H1 (cell line): ENCODE measurements around the gene KCNC1. TPM values are rescaled to one million over a fixed set of nuclear protein-coding genes. Genes with fewer than 3 reads are reported as not detected.

ENCODE experiments used
- CTCF ChIA-PET: fragments of 300-600 bp; sonication (Branson Sonifier 250); formaldehyde crosslinking; loops from one replicate; lab custom pipeline; 2021; ENCODE audit not compliant: partially characterized antibody; lab: Charles Lee
- POLR2A ChIA-PET: fragments of 300-600 bp; sonication (Branson Sonifier 250); formaldehyde crosslinking; loops from one replicate; lab custom pipeline; 2021; ENCODE audit warnings: inconsistent platforms; ENCODE audit not compliant: partially characterized antibody; lab: Charles Lee
- DNase-seq, 2 experiments: peaks; one replicate each; pipeline versions ENCODE4 v3.0.0 to v3.0.0-alpha.2; 2010 to 2022; ENCODE audit warnings: low spot score in 2 of 2, low read depth in 1 of 2, mixed read lengths in 1 of 2
- FAIRE-seq: peaks from 2 replicates; lab custom pipeline; 2011; peaks lifted over from hg19 to GRCh38; lab: Jason Lieb, UNC
- H2AFZ ChIP-seq: 2 replicates; pipeline ENCODE4 v1.8.1; 2012; ENCODE audit warnings: low read length, inconsistent platforms
- H2AK5ac ChIP-seq: 2 replicates; pipeline ENCODE4 v1.6.1; 2013; ENCODE audit warnings: low read depth, low read length
- H2BK120ac ChIP-seq: replicated peaks from 2 replicates; pipeline ENCODE3; 2013; ENCODE audit warnings: low read depth, low read length, inconsistent platforms
- H2BK12ac ChIP-seq: 2 replicates; pipeline ENCODE4 v1.6.1; 2013; ENCODE audit warnings: low read depth, low read length
- H2BK15ac ChIP-seq: 2 replicates; pipeline ENCODE4 v1.6.1; 2013; ENCODE audit warnings: low read length
- H2BK20ac ChIP-seq: 2 replicates; pipeline ENCODE4 v1.6.1; 2013; ENCODE audit warnings: low read length
- H2BK5ac ChIP-seq: 2 replicates; pipeline ENCODE4 v1.6.1; 2013; ENCODE audit warnings: low read depth, low read length
- H3K14ac ChIP-seq: 2 replicates; pipeline ENCODE4 v1.6.1; 2013; ENCODE audit warnings: inconsistent platforms; ENCODE audit not compliant: insufficient read length
- H3K18ac ChIP-seq: 2 replicates; pipeline ENCODE4 v1.6.1; 2013; ENCODE audit warnings: low read length; ENCODE audit errors: extremely low read depth
- H3K23ac ChIP-seq: 2 replicates; pipeline ENCODE4 v1.6.1; 2013; ENCODE audit warnings: inconsistent platforms; ENCODE audit not compliant: insufficient read length
- H3K23me2 ChIP-seq: 2 replicates; pipeline ENCODE4 v1.6.1; 2013; ENCODE audit warnings: low read depth, low read length
- H3K27ac ChIP-seq: 2 replicates; pipeline ENCODE4 v1.6.1; 2011; ENCODE audit warnings: low read depth, low read length, inconsistent platforms
- H3K27me3 ChIP-seq, 4 experiments: replicated peaks in 1 of 4; 1 replicate in 1 of 4; 2 replicates in 3 of 4; pipeline versions ENCODE4 v1.6.1 to v1.8.1; 2011 to 2013; ENCODE audit warnings: low read length in 3 of 4, mild to moderate bottlenecking in 3 of 4, inconsistent platforms in 2 of 4, mixed read lengths in 2 of 4, moderate library complexity in 1 of 4; ENCODE audit not compliant: control insufficient read depth in 3 of 4, insufficient read depth in 3 of 4; ENCODE audit errors: extremely low read depth in 1 of 4
- H3K36me3 ChIP-seq, 4 experiments: 2 replicates each; pipeline versions ENCODE4 v1.6.1 to v1.8.1; 2011 to 2013; ENCODE audit warnings: mild to moderate bottlenecking in 4 of 4, low read length in 3 of 4, moderate library complexity in 2 of 4, control low read depth in 1 of 4, inconsistent platforms in 1 of 4; ENCODE audit not compliant: insufficient read depth in 4 of 4, control insufficient read depth in 2 of 4
- H3K4ac ChIP-seq: replicated peaks from 2 replicates; pipeline ENCODE3; 2013; ENCODE audit warnings: low read length, low read depth, mixed read lengths, inconsistent platforms; ENCODE audit not compliant: insufficient read length
- H3K4me1 ChIP-seq, 4 experiments: replicated peaks in 1 of 4; 1 replicate in 1 of 4; 2 replicates in 3 of 4; pipeline versions ENCODE4 v1.6.1 to v1.8.1; 2011 to 2013; ENCODE audit warnings: low read length in 3 of 4, inconsistent platforms in 2 of 4, mixed read lengths in 1 of 4; ENCODE audit not compliant: insufficient read depth in 4 of 4, control insufficient read depth in 3 of 4
- H3K4me2 ChIP-seq, 2 experiments: 2 replicates each; pipeline versions ENCODE4 v1.6.1 to v1.8.1; 2011 to 2013; ENCODE audit warnings: low read depth in 2 of 2, low read length in 2 of 2, control low read depth in 1 of 2, inconsistent platforms in 1 of 2, mild to moderate bottlenecking in 1 of 2; ENCODE audit not compliant: insufficient read depth in 1 of 2
- H3K4me3 ChIP-seq, 4 experiments: fragments of 200-600, 300-600 bp in 1 of 4; sonication (generic), shearing (Covaris generic), sonication (Bioruptor Twin) in 1 of 4; 2 replicates each; pipeline versions ENCODE4 v1.5.1 to v1.8.1; 2011 to 2016; ENCODE audit warnings: low read length in 4 of 4, low read depth in 3 of 4, control low read depth in 2 of 4, inconsistent platforms in 2 of 4, mild to moderate bottlenecking in 2 of 4, mixed read lengths in 1 of 4, moderate library complexity in 1 of 4; ENCODE audit not compliant: insufficient read depth in 2 of 4; ENCODE audit errors: extremely low read depth in 1 of 4
- H3K56ac ChIP-seq: replicated peaks from 2 replicates; pipeline ENCODE3; 2013; ENCODE audit warnings: low read depth, mild to moderate bottlenecking, mixed read lengths, low read length, inconsistent platforms; ENCODE audit not compliant: insufficient read length
- H3K79me1 ChIP-seq: 2 replicates; pipeline ENCODE4 v1.6.1; 2013; ENCODE audit warnings: low read depth, low read length, control low read depth
- H3K79me2 ChIP-seq, 2 experiments: 2 replicates each; pipeline versions ENCODE4 v1.6.1 to v1.8.1; 2012 to 2013; ENCODE audit warnings: low read length in 2 of 2, mild to moderate bottlenecking in 2 of 2, inconsistent platforms in 1 of 2; ENCODE audit not compliant: insufficient read depth in 2 of 2, control insufficient read depth in 1 of 2
- H3K9ac ChIP-seq, 4 experiments: replicated peaks in 1 of 4; 1 replicate in 1 of 4; 2 replicates in 3 of 4; pipeline versions ENCODE4 v1.6.1 to v1.8.1; 2011 to 2013; ENCODE audit warnings: low read depth in 3 of 4, low read length in 3 of 4, control low read depth in 2 of 4, mild to moderate bottlenecking in 2 of 4, moderate library complexity in 2 of 4, inconsistent platforms in 1 of 4; ENCODE audit errors: extremely low read depth in 1 of 4
- H3K9me3 ChIP-seq, 2 experiments: 2 replicates each; pipeline versions ENCODE4 v1.6.1 to v1.8.1; 2012 to 2013; ENCODE audit warnings: mild to moderate bottlenecking in 2 of 2, moderate library complexity in 2 of 2, control low read depth in 1 of 2, inconsistent platforms in 1 of 2, low read depth in 1 of 2, low read length in 1 of 2, mixed read lengths in 1 of 2; ENCODE audit not compliant: insufficient read depth in 2 of 2
- H4K20me1 ChIP-seq, 2 experiments: replicated peaks in 1 of 2; 2 replicates each; pipeline versions ENCODE3 to v1.8.1; 2011 to 2013; ENCODE audit warnings: inconsistent platforms in 2 of 2, low read length in 2 of 2, mild to moderate bottlenecking in 1 of 2; ENCODE audit not compliant: insufficient read depth in 2 of 2, control insufficient read depth in 1 of 2
- H4K5ac ChIP-seq: 2 replicates; pipeline ENCODE4 v1.6.1; 2013; ENCODE audit warnings: low read length, low read depth, mixed read lengths, inconsistent platforms; ENCODE audit not compliant: insufficient read length
- H4K8ac ChIP-seq: 2 replicates; pipeline ENCODE4 v1.8.0; 2013; ENCODE audit warnings: mild to moderate bottlenecking, moderate library complexity, low read length, inconsistent platforms; ENCODE audit not compliant: insufficient read depth; ENCODE audit errors: extremely low read depth
- H4K91ac ChIP-seq: replicated peaks from 2 replicates; pipeline ENCODE3; 2013; ENCODE audit warnings: low read length, mixed read lengths, inconsistent platforms; ENCODE audit not compliant: insufficient read length
- BRCA1 ChIP-seq: IDR thresholded peaks from 2 replicates; pipeline ENCODE4 v1.6.1; 2012; ENCODE audit warnings: low read depth, low read length, improper control_type of control experiment
- CHD2 ChIP-seq: IDR thresholded peaks from 2 replicates; pipeline ENCODE4 v1.6.1; 2012; ENCODE audit warnings: low read length, improper control_type of control experiment
- E2F6 ChIP-seq: IDR thresholded peaks from 2 replicates; pipeline ENCODE4 v1.6.1; 2012; ENCODE audit warnings: inconsistent platforms
- EGR1 ChIP-seq: IDR thresholded peaks from 2 replicates; pipeline ENCODE4 v1.6.1; 2011; ENCODE audit warnings: low read depth, low read length, borderline replicate concordance
- GABPA ChIP-seq: IDR thresholded peaks from 2 replicates; pipeline ENCODE4 v1.6.1; 2011; ENCODE audit warnings: mild to moderate bottlenecking, low read length, moderate library complexity, borderline replicate concordance; ENCODE audit not compliant: insufficient read depth
- RAD21 ChIP-seq, 2 experiments: IDR thresholded peaks in 1 of 2; conservative IDR thresholded peaks in 1 of 2; 2 replicates each; pipeline ENCODE4 v1.6.1; 2011; ENCODE audit warnings: low read depth in 2 of 2, low read length in 2 of 2, improper control_type of control experiment in 1 of 2, inconsistent platforms in 1 of 2, mild to moderate bottlenecking in 1 of 2, moderate library complexity in 1 of 2
- RFX5 ChIP-seq: IDR thresholded peaks from 2 replicates; pipeline ENCODE4 v1.6.1; 2011; ENCODE audit warnings: low read depth, low read length, improper control_type of control experiment, borderline replicate concordance
- RNF2 ChIP-seq: fragments of 200-900, 300-1000 bp; sonication (generic); IDR thresholded peaks from 2 replicates; pipeline ENCODE4 v1.7.1; 2016; ENCODE audit warnings: borderline replicate concordance, low read depth, mild to moderate bottlenecking, antibody characterized with exemption, low read length; ENCODE audit not compliant: poor library complexity, severe bottlenecking; ENCODE audit errors: missing control alignments
- SIX5 ChIP-seq: IDR thresholded peaks from 2 replicates; pipeline ENCODE4 v1.6.1; 2011; ENCODE audit warnings: mild to moderate bottlenecking, low read depth, low read length
- TAF1 ChIP-seq: IDR thresholded peaks from 2 replicates; pipeline ENCODE4 v1.6.1; 2011; ENCODE audit warnings: mild to moderate bottlenecking, low read depth, low read length
- TBP ChIP-seq: IDR thresholded peaks from 2 replicates; pipeline ENCODE4 v1.6.1; 2011; ENCODE audit warnings: low read depth, low read length, improper control_type of control experiment
- WGBS, 2 experiments: shearing (Covaris generic) in 1 of 2; methylation state at CpG; one replicate each; pipeline versions ENCODE4 v1.1.6 to v1.1.7; 2013 to 2015; ENCODE audit warnings: low lambda C conversion rate in 2 of 2, mixed read lengths in 2 of 2, inconsistent platforms in 1 of 2, low coverage in 1 of 2, missing lambda C conversion rate in 1 of 2; ENCODE audit not compliant: insufficient replicate concordance in 2 of 2, insufficient coverage in 1 of 2, insufficient read length in 1 of 2; ENCODE audit errors: extremely low coverage in 1 of 2, missing lambda C conversion rate in 1 of 2; 5-methylcytosine and 5-hydroxymethylcytosine counted together
- polyA plus RNA-seq, 7 experiments: library from polyadenylated mRNA; depleted of rRNA in 3 of 7; stranded (reverse) in 5 of 7; unstranded in 2 of 7; fragments of >200 nt in 5 of 7; fragments of 200-250 nt in 2 of 7; gene quantifications; 1 replicate in 5 of 7; 2 replicates in 1 of 7; 4 replicates in 1 of 7; pipeline versions ENCODE4 v1.2.1 to v1.2.3, GENCODE V29; 2011 to 2013; ENCODE audit warnings: missing spikeins in 2 of 7, mixed read lengths in 2 of 7
- total RNA-seq: library from RNA; stranded (reverse); fragmentation: NEBNext Ultra II Directional; extraction: Animal tissue kit (Norgen Biotek cat#: 25700); gene quantifications from 2 replicates; pipeline ENCODE4 v1.2.1, GENCODE V29; 2021

KCNC1 gene
- total and polyA plus RNA-seq, 2 of the 8 experiments (the other 6 are each of a cell fraction or from before 2014, with no cell fraction given) = 0.11 to 0.26 TPM

DNA sequence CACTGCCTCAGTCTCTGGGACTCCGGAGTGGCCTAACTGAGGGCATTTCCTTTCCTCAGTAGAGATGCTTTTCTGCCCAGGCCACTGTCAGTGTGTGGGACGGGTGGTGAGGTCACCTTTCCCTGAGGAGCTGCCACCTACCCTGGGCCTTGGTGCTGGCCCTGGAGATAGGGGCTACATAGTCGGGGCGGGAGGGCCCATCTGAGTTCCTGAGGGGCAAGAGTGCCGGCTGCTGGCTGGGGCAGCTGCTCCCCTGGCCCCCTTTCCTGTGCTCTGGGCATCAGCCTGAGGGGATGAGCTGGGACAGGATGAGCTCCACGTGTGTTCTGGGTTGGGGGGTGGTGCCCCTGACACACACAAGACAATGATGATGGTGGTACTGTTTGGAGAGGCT lies 5.4 kb downstream of the KCNC1 start:
- DNase-seq (no peak), FAIRE-seq (no peak)
- Histone ChIP-seq H3K4me3 (no peak overlapping the region), H4K91ac (peak overlapping the region; percentile 56), H3K36me3 (peaks cover 0 to 10% (median 0%) of the 10 kb centered on the region in 4 experiments; a peak in 1 of 8 replicates), H2AK5ac (peak overlapping the region; percentile 71; the same call in 1 of the 2 replicates), H3K23ac (no peak overlapping the region), H2BK20ac (peak overlapping the region; percentile 95), H2BK5ac (no peak overlapping the region), H2BK12ac (peak overlapping the region; percentile 52; the same call in 1 of the 2 replicates), H4K20me1 (peaks cover 6 to 11% of the 10 kb centered on the region in 2 experiments), H3K27ac (no peak overlapping the region), H3K79me1 (no peaks in the 10 kb centered on the region), H3K9ac (no peak overlapping the region), H2BK15ac (0 out of 2 replicates have a peak overlapping the region, but pooled peaks have one; percentile 99), H2AFZ (no peak overlapping the region), H4K5ac (no peak overlapping the region), H3K14ac (no peak overlapping the region), H3K18ac (no peak overlapping the region), H3K79me2 (no peaks in the 10 kb centered on the region), H3K9me3 (peaks cover 0 to 9% of the 10 kb centered on the region in 2 experiments; a peak in 2 of 4 replicates), H3K4me1 (peaks cover 3 to 30% (median 13%) of the 10 kb centered on the region in 4 experiments), H3K23me2 (peaks cover 10% of the 10 kb centered on the region; the same call in 1 of the 2 replicates), H3K4me2 (peak overlapping the region in 1 of 2 experiments; percentile 78; a peak in 1 of 4 replicates), H4K8ac (no peak overlapping the region), H3K56ac (no peak overlapping the region), H3K27me3 (peaks cover 18 to 41% (median 40%) of the 10 kb centered on the region in 4 experiments), H3K4ac (no peak overlapping the region), H2BK120ac (no peak overlapping the region)
- ChIA-PET CTCF (interaction anchor here (0.9 to 16.5 kb wide), 15 partner anchors 6 to 251 kb away, joined by 3 to 290 read pairs (median 5); partner anchors contain the start of genes KCNC1 and MYOD1), POLR2A (no interaction called here)
- WGBS, 2 experiments = 95% methylated on average over 4 of the region's 6 CpGs; no CpG with 5 or more reads in 1 of the 2 experiments
- TF ChIP-seq BRCA1 (no peak), RNF2 (no peak), RAD21 (IDR thresholded peaks at IDR 0.05 in 1 of 2, conservative IDR thresholded peaks at IDR 0.05 in 1 of 2; ENCODE audit: low read depth in 2 of 2, low read length in 2 of 2) (no peak), RFX5 (no peak), TBP (no peak), E2F6 (no peak), TAF1 (no peak), SIX5 (no peak), EGR1 (no peak), GABPA (no peak), CHD2 (no peak)
